ENCODE measurements around the gene CDKL2. TPM values are rescaled to one million over a fixed set of nuclear protein-coding genes. Genes with fewer than 3 reads are reported as not detected.
"Not testable (repeated sequence)": the region's sequence is repeated elsewhere in the genome, so short reads cannot be mapped to it uniquely, and the experiment has no call there.

Gene CDKL2
- total RNA-seq, 1 experiment from 2014 or later: 1.5 TPM

DNA sequence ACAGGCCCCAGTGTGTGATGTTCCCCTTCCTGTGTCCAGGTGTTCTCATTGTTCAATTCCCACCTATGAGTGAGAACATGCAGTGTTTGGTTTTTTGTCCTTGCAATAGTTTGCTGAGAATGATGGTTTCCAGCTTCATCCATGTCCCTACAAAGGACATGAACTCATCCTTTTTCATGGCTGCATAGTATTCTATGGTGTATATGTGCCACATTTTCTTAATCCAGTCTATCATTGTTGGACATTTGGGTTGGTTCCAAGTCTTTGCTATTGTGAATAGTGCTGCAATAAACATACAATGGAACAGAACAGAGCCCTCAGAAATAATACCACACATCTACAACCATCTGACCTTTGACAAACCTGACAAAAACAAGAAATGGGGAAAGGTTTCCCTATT lies 96.4 kb downstream of the CDKL2 start:
- not testable (repeated sequence) for H2AK5ac ChIP-seq (ENCODE audit: insufficient read length, low read length); H3K18ac ChIP-seq (ENCODE audit: insufficient read length, low read depth, low read length); H4K8ac ChIP-seq (replicated peaks; ENCODE audit: insufficient read length, low read depth, low read length); H3K23me2 ChIP-seq (ENCODE audit: insufficient read length, low read depth, low read length, poor library complexity, severe bottlenecking); H3K27ac Mint-ChIP-seq; H3K27me3 ChIP-seq (ENCODE audit: insufficient read depth, low read length); H3K9ac ChIP-seq (ENCODE audit: extremely low read depth, insufficient read length, low read length); H2AFZ ChIP-seq (ENCODE audit: low read length); H3K27ac ChIP-seq (ENCODE audit: insufficient read length, low read depth, low read length); H2BK120ac ChIP-seq (ENCODE audit: low read depth, low read length, poor library complexity, severe bottlenecking); H4K91ac ChIP-seq (ENCODE audit: insufficient read length, low read depth, low read length); H4K20me1 ChIP-seq (ENCODE audit: control insufficient read depth, insufficient read depth, insufficient read length); H2BK5ac ChIP-seq (ENCODE audit: insufficient read length, low read length); H3K4me1 Mint-ChIP-seq; H3T11ph ChIP-seq (ENCODE audit: low read length); H3K4ac ChIP-seq (ENCODE audit: low read depth, low read length); DNase-seq; H3K23ac ChIP-seq (ENCODE audit: insufficient read length, low read depth, low read length); H2BK12ac ChIP-seq (ENCODE audit: insufficient read length, low read depth, low read length); H2BK20ac ChIP-seq (ENCODE audit: low read depth, low read length, poor library complexity, severe bottlenecking); H3K79me1 ChIP-seq (ENCODE audit: insufficient read depth, low read depth, low read length, poor library complexity, severe bottlenecking); H2BK15ac ChIP-seq (ENCODE audit: low read depth, low read length); H3K14ac ChIP-seq (ENCODE audit: insufficient read depth, low read length); H3K79me2 ChIP-seq (ENCODE audit: insufficient read depth, low read length); H3K27me3 Mint-ChIP-seq (ENCODE audit: low read depth); H4K5ac ChIP-seq (ENCODE audit: insufficient read length, low read depth, low read length); H3K4me3 Mint-ChIP-seq; H3K9me3 ChIP-seq (ENCODE audit: control insufficient read depth, low read depth, low read length); H3K4me2 ChIP-seq (ENCODE audit: insufficient read depth, insufficient read length, low read length); H3K4me1 ChIP-seq (ENCODE audit: insufficient read depth, low read length); H3K56ac ChIP-seq (ENCODE audit: insufficient read length, low read depth, low read length)
- Mint-ChIP-seq H3K36me3 (ENCODE audit: insufficient read depth in 1 of 3, low read depth in 3 of 3) (peaks cover 38 to 46% (median 45%) of the 10 kb centered on the region in 3 experiments), H3K9me3 (peaks cover 22 to 28% of the 10 kb centered on the region in 2 experiments)

DNA sequence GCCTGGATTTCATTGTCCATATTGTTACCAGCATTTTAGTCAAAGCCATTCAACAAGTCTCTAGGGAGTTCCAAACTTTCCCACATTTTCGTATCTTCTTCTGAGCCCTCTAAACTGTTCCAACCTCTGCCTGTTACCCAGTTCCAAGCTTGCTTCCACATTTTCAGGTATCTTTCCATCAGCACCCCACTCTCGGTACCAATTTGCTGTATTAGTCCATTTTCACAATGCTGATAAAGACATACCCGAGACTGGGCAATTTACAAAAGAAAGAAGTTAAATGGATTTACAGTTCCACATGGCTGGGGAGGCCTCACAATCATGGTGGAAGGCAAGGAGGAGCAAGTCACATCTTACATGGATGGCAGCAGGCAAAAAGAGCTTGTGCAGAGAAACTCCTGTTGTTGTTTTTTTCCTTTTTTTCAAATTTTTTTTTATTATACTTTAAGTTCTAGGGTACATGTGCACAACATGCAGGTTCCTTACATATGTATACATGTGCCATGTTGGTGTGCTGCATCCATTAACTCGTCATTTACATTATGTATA lies 96.9 kb downstream of the CDKL2 start:
- H2BK12ac ChIP-seq (ENCODE audit: insufficient read length, low read depth, low read length); H3K4me3 Mint-ChIP-seq; H3K79me2 ChIP-seq (ENCODE audit: insufficient read depth, low read length); H2BK120ac ChIP-seq (ENCODE audit: low read depth, low read length, poor library complexity, severe bottlenecking); H3K79me1 ChIP-seq (ENCODE audit: insufficient read depth, low read depth, low read length, poor library complexity, severe bottlenecking); H4K91ac ChIP-seq (ENCODE audit: insufficient read length, low read depth, low read length); H4K5ac ChIP-seq (ENCODE audit: insufficient read length, low read depth, low read length); H3K14ac ChIP-seq (ENCODE audit: insufficient read depth, low read length); H2AK5ac ChIP-seq (ENCODE audit: insufficient read length, low read length); H3K4ac ChIP-seq (ENCODE audit: low read depth, low read length); H3K23me2 ChIP-seq (ENCODE audit: insufficient read length, low read depth, low read length, poor library complexity, severe bottlenecking); H4K20me1 ChIP-seq (ENCODE audit: control insufficient read depth, insufficient read depth, insufficient read length); H2AFZ ChIP-seq (ENCODE audit: low read length); H3K4me1 ChIP-seq (ENCODE audit: insufficient read depth, low read length); H3K9ac ChIP-seq (ENCODE audit: extremely low read depth, insufficient read length, low read length); DNase-seq; H3K9me3 ChIP-seq (ENCODE audit: control insufficient read depth, low read depth, low read length); H4K8ac ChIP-seq (replicated peaks; ENCODE audit: insufficient read length, low read depth, low read length); H3T11ph ChIP-seq (ENCODE audit: low read length); H3K56ac ChIP-seq (ENCODE audit: insufficient read length, low read depth, low read length); H3K18ac ChIP-seq (ENCODE audit: insufficient read length, low read depth, low read length); H3K23ac ChIP-seq (ENCODE audit: insufficient read length, low read depth, low read length); H3K27ac Mint-ChIP-seq; H3K4me1 Mint-ChIP-seq; H3K27me3 ChIP-seq (ENCODE audit: insufficient read depth, low read length); H3K27ac ChIP-seq (ENCODE audit: insufficient read length, low read depth, low read length); H2BK20ac ChIP-seq (ENCODE audit: low read depth, low read length, poor library complexity, severe bottlenecking); H2BK5ac ChIP-seq (ENCODE audit: insufficient read length, low read length); H3K4me2 ChIP-seq (ENCODE audit: insufficient read depth, insufficient read length, low read length); H3K27me3 Mint-ChIP-seq (ENCODE audit: low read depth); H2BK15ac ChIP-seq (ENCODE audit: low read depth, low read length): not testable (repeated sequence)
- no CpG with 5 or more reads among the region's 4 CpGs for WGBS (ENCODE audit: extremely low coverage, insufficient read length, low lambda C conversion rate)
- H3K36me3 Mint-ChIP-seq (ENCODE audit: insufficient read depth in 1 of 3, low read depth in 3 of 3): peaks cover 38 to 48% (median 47%) of the 10 kb centered on the region in 3 experiments
- peaks cover 22 to 28% of the 10 kb centered on the region in 2 experiments for H3K9me3 Mint-ChIP-seq

Data from H9 (cell line).